Stomach (tissue), 4 donors: ENCODE measurements around the gene NR4A2.

ENCODE experiments used
- EP300 ChIP-seq: sonication (generic); formaldehyde crosslinking; IDR thresholded peaks from one replicate; pipeline ENCODE4 v1.6.1; 2017; ENCODE audit warnings: antibody characterized with exemption
- POLR2A ChIP-seq, 4 donors: fragments of 450-650 bp; IDR thresholded peaks; one replicate each; pipeline ENCODE4 v1.6.1; 2016; ENCODE audit warnings: antibody characterized with exemption in 4 of 4, control low read depth in 2 of 4, mild to moderate bottlenecking in 1 of 4, moderate library complexity in 1 of 4
- POLR2AphosphoS5 ChIP-seq, 3 donors: sonication (generic); formaldehyde crosslinking; IDR thresholded peaks; one replicate each; pipeline ENCODE4 v1.6.1; 2016; ENCODE audit warnings: antibody characterized with exemption in 3 of 3
- TF ChIP-seq, protein P1 (sequence below), 7 experiments: fragments of 450-650 bp in 4 of 7; fragments of 200-600 bp in 3 of 7; sonication (generic) in 3 of 7; IDR thresholded peaks; one replicate each; pipeline ENCODE4 v1.5.1; 2016 to 2019; ENCODE audit warnings: antibody characterized with exemption in 7 of 7, control low read depth in 2 of 7, mild to moderate bottlenecking in 1 of 7

DNA sequence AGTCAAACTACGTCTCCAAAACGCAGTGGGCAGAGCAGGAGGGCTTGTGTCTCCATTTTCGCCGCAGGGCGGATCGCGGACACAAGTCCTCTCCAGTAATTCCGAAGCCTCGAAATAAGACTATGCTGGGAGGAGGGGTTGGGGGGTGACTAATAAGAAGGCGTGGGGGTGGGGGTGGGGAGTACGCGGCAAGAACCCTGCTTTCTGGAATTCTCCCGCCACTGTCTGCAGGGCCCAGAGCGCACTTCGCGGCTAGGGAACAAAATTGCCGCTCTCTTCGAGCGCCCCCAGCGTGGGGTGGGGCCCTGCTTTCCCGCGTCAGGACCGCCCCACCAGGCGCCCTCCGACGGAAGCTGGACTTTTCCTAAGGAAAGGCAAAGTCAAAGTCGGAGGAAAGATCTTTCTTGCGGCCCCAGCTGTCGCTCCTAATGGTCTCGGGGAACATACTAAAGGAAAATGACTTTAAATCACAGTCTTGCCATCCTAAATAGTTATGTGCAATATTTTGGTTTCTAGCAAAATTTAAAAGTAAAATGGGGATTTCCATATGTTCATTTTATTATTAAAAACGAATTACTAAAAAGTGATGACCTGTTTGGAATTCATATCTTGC lies 11.9 kb downstream of the NR4A2 start:
- TF ChIP-seq, protein P1, sequence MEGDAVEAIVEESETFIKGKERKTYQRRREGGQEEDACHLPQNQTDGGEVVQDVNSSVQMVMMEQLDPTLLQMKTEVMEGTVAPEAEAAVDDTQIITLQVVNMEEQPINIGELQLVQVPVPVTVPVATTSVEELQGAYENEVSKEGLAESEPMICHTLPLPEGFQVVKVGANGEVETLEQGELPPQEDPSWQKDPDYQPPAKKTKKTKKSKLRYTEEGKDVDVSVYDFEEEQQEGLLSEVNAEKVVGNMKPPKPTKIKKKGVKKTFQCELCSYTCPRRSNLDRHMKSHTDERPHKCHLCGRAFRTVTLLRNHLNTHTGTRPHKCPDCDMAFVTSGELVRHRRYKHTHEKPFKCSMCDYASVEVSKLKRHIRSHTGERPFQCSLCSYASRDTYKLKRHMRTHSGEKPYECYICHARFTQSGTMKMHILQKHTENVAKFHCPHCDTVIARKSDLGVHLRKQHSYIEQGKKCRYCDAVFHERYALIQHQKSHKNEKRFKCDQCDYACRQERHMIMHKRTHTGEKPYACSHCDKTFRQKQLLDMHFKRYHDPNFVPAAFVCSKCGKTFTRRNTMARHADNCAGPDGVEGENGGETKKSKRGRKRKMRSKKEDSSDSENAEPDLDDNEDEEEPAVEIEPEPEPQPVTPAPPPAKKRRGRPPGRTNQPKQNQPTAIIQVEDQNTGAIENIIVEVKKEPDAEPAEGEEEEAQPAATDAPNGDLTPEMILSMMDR (IDR thresholded peaks at IDR 0.05): peak in 1 of 7 experiments; percentile 4
- TF ChIP-seq POLR2A (IDR thresholded peaks at IDR 0.05): no peak
- TF ChIP-seq EP300: no peak
- no peak for TF ChIP-seq POLR2AphosphoS5 (IDR thresholded peaks at IDR 0.05)
